GM18502 (cell line): Measurements from ENCODE around the gene PHF21A.

Experiments used
- ATAC-seq: cut with Tn5 transposase; IDR thresholded peaks from one replicate; pipeline ENCODE4 v1.9.1; 2021; ENCODE audit warnings: mild to moderate bottlenecking; ENCODE audit not compliant: unreplicated experiment, poor library complexity

PHF21A gene

DNA sequence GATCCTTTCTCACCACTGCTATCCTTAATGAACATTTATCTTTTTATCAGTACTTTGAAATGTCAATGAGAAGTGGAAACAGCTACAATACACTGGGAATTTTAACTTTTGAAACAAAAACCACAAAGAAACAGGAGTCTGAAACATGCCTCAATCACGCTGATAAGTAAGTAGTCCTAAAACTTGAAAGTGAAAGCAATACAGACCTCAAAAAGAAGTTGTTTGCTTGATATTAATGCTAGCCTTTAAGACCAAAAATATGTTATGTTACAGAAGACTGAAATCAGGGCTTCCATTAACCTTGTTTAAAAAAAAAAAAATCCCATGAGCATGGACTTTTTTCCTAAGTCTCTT, 21.3 kb downstream of the PHF21A start:
- ATAC-seq: peak; percentile 56

DNA sequence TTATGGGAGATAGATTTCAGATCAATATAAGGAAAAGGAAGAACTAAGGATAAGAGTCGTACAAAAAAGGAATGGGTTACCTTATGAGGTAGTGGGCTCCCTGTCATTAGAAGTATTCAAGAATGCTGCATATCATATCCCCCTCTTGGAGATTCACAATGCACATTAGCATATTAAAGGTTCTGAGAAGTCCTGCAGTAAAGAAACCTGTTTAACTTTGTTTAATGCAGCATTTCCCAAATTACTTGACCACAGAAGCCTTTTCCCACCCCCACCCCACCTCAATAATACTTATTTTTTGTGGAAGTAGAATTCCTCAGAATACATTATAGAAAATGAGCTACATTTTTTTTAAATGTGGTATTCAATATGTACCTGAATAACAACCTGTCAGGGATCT, 30.9 kb downstream of the PHF21A start:
- no peak for ATAC-seq

DNA sequence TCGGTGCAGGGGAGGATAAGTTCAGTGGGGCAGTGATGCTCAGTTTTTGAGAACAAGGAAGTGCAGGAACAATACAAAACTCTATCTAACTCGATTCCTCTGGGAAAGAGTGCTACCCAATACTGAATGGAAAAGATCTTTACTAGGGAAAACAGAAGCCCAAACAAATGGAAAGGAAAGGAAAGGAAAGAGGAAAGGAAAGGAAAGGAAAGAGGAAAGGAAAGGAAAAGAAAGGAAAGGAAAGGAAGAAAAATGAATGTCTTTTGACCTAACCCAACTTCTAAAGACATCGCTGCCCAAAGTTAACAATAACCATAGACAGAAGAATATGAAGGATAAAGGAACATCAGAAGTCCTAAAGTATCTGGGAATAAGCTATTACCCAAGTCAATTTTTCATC, 41.6 kb downstream of the PHF21A start:
- no peak for ATAC-seq

DNA sequence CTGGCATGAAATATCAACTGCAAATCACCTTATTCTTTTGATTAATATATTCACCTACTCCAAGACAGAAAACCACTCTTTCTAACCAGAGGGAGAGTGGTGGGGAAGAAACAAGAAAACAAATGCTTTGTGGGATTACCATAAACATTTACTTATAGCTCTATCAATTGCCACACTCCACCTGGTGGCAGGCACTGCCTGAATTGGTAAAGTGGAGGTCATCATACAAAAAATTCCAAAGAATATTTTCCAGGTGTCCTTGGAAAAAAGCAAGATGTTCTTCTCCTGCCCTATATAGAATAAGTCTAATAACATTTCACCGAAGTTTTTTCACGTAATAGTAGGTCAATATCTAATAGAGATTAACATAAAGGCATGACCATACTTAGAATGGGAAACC, 45.3 kb downstream of the PHF21A start:
- ATAC-seq: no peak

DNA sequence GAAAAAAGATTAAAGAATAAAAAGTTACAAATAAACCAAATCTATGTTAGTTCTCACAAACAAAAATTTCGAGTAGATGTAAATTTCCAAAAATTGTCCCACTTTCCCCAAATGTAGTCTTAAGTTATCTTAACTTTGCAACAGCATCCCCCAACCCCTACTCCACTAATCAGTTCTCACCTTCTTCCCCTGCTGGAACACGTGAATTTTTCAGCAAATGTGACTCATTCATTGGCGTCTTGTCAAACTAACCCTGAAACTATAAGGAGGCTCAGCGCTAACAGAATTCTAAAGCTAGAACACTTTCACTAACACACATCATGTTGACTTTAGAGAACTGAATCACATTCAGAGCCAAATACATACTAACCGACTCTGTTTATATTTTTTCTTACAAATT, 46.1 kb downstream of the PHF21A start:
- ATAC-seq: no peak

DNA sequence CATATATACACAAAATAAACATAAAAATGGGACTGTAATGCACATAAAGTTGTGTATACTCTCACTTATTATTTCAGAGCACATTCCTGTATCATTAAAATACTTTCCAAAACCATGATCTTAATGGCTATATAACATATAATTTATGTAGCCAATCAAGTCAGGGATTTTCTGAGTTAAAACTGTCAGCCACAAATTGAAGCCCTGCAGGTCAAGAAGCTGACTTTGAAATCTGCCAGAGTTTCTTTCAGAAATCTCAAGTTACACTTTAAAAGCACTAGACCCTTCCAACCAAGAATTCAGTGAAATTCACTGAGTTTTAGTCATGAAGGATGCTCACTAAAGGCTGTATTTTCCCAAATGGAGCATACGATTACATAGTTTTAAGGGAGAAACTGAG, 47.6 kb downstream of the PHF21A start:
- ATAC-seq: no peak

DNA sequence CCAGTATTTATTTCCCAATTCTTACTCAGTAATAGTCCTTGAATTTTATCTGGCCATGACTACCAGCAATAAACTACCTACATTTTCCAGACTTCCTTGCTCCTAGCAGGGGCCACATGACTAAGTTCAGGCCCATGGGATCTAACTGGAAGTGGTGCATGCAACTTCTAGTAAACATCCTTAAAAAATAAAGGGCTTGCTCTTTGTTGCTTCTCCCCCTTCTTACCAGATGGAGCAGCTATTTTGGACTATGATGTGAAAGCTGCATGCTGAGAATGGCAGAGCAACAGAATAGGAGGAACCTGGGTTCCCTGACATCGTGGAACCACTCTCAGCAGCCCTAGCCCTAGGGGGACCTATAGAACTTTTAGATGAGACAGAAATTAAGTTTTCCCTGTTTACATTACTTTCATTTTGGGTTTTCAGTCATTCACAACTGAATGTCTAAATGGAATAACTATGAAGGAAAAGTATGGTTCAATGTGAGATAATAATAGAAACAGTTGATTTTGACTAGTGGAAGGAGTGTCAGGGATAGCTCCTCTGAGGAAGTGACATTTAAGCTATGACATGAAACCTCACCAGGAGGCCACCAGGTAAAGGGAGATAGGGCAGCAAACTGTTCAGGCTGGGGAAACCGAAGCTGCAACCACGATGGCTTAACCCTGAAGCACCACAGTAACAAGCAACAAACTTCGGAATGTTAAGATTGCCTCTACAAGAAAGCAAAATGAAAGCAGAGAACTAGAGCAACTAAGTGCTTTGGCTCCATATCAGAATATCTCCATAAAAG, 48.9 kb downstream of the PHF21A start:
- no peak for ATAC-seq

DNA sequence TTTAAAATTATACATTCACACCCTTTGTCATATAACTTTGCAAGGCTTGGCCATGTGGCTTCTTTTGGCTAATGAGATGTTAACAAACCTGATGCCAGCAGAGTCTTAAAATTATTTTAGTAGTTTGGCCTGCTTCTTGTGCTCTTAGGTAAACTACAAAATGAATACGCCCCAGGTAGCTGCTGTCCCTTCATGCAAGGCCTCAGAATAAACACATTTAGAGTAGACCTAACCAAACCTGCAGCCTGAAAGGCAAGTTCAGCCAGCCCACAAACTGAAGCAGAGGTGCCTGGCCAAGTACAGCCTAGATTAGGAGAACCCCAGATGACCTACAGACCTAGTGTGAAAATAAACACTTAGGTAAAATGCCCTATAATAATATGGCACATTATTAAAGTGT, 50.2 kb downstream of the PHF21A start:
- ATAC-seq: no peak

DNA sequence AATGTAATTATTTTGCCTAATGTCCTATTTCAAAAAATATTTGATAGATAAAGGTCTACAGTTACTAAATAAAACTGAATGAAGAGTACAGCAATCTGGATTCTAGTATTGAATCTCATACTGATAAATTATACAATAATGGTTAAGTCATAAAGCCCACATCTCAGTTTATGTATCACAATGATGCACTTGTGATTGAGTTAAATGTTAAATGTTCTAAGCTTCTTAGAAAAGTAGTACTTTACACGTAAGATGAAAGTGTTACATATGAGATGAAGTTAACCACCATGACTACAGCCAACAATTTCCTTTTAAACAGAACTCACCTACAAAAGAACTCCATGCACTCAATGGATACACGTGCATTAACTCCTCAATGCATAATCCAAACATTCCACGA, 51.7 kb downstream of the PHF21A start:
- ATAC-seq: no peak

DNA sequence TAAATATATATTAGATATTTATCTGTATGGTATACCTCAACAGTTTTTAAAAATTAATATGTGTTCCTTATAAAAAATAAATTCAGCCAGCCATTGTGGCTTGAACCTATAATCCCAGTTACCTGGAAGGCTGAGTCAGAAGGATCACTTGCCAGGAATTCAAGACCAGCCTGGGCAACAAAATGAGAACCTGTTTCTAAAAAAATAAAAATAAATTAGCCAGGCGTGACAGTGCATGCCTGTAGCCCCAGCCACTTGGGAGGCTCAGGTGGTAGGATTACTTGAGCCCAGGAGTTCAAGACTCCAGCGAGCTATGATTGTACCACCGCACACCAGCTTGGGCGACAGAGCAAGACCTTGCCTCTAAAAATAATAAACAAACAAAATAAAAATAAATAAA, 54.9 kb downstream of the PHF21A start:
- ATAC-seq: no peak

DNA sequence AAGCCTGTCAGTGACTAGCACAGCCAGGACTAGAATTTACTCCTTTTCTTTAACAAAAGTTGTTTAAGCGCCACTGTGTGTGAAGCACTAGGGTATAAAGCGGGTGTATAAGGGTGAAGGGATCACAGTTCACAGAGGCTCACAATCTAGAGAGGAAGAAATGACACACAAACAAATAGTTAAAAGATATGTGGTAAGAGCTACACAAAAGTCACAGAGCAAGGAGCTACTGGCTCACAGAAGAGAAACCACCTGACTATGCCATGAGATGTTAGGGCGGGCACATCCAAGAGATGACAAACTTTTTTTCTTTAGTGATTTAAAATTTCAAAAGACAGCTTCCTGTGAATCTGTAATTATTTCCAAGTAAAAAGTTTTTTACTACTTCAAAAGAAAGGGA, 55.6 kb downstream of the PHF21A start:
- ATAC-seq: no peak

DNA sequence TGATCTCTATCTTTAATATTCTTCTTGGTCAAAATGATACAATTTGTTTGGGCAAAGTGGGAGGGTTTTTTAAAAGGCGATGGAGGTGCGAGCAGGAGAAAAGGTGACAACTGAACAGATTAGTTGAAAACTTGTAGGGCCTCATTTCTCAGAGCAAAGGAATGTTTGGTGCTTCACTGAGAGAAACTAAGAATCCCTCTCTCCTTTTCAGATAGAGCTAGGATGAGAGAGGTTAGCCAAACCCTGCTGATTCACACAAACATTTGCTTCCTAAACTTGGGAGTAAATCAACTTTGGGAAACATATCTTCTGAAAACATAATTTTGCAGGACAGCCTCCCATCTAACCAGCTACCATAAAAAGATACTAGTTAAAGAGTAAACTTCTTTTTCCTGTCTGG, 57.0 kb downstream of the PHF21A start:
- ATAC-seq: no peak

DNA sequence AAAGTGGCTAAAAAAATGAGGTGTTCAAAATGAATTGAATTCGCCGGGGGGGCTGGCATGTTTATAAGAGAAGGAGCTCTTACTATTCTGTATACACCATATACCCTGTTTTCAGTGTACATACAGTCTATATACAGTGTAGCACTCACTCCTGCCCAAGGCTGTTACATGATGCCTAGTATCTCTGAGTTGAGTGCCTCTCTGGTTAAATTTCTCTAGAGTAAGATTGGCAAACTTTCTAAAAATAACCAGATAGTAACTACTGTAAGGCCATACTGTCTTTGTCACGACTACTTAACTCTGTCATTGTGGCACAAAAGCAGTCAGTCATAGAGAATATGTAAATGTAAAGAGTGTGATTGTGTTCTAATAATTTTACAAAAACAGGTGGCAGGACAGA, 58.1 kb downstream of the PHF21A start:
- ATAC-seq: no peak

DNA sequence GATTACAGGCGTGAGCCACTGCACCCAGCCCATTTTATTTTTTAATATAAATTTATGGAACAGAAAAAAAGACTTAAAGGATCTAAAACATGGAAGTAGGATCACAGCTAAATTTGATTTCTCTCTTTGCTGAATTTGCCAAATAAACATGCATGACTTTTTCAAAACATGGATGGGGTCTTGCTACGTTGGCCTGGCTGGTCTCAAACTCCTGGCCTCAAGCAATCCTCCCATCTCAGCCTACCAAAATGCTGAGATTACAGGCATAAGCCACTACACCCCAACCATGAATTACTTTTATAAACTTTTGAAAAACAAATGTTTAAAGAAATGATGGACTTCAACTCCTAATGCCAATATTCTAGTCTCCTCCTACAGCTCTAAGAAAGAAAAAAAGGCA, 61.2 kb downstream of the PHF21A start:
- ATAC-seq: no peak

DNA sequence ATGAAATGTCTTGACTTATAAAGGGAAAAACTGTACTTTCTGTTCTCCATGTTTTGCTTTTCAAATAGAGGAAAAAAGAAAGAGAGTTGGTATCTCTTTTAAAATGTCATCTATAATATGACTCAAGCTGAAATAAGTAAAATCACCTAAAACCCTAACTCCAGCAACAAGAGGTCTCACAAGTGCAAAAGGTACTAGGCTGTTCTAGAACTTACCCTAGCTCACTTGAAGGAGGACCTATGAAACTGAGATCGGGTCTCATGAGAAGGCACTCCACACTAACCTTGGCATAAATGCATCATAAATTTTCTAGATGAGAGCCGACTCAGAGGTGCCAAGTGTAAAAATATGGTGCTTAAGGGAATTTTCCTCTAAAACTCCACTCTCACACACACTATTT, 63.8 kb downstream of the PHF21A start:
- ATAC-seq: no peak

DNA sequence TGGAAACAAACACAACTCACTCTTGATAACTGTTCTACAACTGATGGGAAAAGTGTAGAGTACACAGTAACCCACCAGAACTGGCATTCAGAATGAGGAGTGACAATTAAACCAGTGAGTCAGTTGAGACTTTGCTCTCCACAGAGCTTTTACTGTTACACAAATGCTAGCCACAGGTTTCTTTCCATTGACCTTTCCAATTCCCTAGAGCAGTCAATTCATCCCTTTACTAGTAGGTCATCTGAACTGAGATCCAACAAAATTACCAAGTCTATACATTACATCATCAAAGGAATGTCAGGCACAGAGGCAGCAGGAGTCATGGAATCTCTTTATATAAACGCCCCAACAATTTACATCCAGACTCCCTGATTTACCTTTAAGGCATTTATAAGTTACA, 65.9 kb downstream of the PHF21A start:
- ATAC-seq: no peak

DNA sequence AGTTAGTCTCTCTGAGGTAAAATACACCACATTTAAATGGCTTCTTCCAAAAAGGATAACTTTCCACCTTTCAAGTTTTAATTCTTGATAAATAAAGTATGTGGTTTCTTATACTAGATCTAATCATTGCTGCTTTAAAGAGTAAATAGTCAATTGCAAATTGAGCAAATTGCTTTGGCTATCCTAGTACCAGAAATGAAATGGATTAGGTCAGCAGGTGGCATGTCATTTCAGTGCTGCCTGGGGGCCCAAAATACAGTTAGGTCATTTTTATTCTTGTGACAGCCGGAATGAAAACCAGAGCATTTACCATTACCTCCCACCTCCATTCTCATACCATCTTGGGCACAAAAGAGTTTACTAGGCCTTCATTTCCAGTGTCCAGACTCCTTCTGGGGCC, 70.2 kb downstream of the PHF21A start:
- ATAC-seq: no peak

DNA sequence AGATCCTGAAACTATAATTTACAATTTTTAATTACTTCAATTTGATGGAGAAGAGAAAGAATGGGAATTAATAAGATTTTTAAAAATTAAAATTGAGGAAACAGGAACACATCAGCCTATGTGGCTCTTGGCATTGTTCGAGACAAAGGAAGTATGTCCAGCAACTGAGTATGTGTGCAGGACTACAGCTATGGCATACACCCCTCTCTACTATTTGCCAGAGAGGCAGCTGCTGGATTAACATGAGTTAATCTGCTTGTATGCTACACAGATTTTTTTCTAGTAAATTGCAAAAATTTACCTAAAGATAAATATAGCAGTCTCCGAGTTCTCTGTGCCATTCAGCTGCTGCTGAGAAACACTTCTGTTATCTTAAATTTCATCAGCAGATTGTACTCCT, 70.6 kb downstream of the PHF21A start:
- no peak for ATAC-seq

DNA sequence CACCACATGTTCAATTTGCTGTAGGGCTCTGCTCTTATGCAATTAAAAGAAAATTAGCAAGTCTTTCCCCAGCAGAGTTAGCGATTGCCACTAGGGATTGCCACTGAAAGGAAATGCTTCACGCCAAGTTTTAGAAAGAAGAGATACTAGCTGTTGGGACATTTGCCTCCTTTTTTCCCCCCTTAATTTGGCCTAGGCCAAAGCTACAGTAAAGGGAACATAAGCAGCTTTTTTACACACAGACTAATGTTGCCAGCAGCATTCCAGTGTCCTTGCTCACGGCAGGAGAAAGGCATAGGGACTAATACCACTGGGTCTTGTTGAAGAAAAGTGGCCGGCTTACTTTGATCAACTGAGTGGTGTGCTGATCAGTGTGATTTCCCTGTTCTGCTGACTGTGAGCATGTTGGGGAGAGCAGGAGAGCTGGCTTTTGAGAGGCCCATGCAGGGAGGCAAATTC, 71.2 kb downstream of the PHF21A start:
- no peak for ATAC-seq

DNA sequence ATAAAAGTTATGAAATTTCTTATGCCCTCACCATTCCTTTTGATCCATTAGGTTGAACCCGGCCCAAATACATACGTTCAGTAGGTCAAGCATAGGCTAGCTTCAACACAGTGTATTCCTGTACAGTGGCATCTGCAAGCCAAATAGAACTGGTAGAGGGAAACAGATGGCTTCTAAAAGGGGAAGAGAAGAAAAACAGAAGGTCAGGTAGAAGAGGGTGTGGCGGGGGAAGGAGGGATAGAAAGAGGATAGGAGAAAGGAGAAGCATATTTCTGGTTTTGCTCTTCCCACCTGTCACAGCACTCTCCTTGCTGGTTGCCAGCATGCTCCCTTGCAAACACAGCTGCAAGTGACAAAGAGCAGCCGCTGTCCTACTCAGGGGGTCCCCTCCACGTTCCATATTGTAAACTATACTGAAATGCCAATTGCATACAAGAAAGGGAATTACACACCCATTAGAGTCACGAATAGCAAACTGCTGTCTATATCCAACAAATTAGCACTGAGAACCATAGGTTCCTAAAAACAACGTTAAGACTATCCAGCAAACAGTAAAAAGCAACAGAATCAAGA, 71.8 kb downstream of the PHF21A start:
- no peak for ATAC-seq

DNA sequence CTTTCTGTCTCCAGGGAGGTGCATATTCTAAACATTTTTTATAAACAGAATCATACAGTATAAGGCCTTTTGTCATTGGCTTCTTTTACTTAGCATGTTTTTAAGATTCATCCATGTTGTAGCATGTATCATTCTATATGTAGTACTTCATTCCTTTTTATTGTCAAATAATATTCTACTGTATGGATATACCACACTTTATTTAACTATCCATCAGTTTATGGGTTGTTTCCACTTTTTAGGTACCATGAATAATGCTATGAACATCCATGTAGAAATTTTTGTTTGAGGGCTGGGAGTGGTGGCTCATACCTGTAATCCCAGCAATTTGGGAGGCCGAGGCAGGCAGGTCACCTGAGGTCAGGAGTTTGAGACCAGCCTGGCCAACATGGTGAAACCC, 73.1 kb downstream of the PHF21A start:
- no peak for ATAC-seq

DNA sequence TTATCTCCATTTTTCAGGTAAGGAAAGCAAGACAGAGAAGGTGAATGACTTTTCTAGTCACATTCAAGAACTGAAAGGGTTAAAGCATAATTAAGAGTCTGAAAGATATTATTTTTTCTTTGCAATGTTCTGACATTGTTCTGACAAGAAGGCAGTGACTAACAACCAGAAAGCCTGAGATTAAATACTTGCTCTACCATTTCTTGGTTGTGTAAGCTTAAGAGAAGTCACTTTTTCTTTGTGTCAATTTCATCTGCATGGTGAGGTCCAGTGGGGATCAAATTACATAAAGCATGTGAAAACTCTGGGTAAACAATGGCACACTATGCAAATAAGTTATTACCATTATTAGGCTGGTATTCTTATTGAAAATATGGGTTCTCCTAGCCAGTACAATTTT, 73.7 kb downstream of the PHF21A start:
- ATAC-seq: no peak
